CD4-positive, alpha-beta T cell (primary cell): ENCODE measurements around the gene SLC25A53. TPM values are rescaled to one million over a fixed set of nuclear protein-coding genes. Genes with fewer than 3 reads are reported as not detected.
"Not testable (repeated sequence)": the region's sequence is repeated elsewhere in the genome, so short reads cannot be mapped to it uniquely, and the experiment has no call there.

ENCODE experiments used
- ATAC-seq: fragments of 200-7000 bp; cut with Tn5 transposase; one replicate; pipeline ENCODE4 v1.10.0; 2022; ENCODE audit warnings: mild to moderate bottlenecking; ENCODE audit not compliant: poor library complexity
- CTCF ChIA-PET: fragments of 350-600 bp; sonication (Branson Sonifier 250); formaldehyde crosslinking; loops from one replicate; lab custom pipeline; 2021; ENCODE audit warnings: antibody characterized with exemption, inconsistent platforms; lab: Charles Lee
- POLR2A ChIA-PET: fragments of 350-600 bp; sonication (Branson Sonifier 250); formaldehyde crosslinking; loops from one replicate; lab custom pipeline; 2021; ENCODE audit warnings: antibody characterized with exemption, inconsistent platforms; lab: Charles Lee
- DNase-seq, 14 experiments: peaks; one replicate each; pipeline ENCODE4 v3.0.0-alpha.2; 2013 to 2020; ENCODE audit warnings: mixed read lengths in 2 of 14
- H3K27ac ChIP-seq, 2 donors: one replicate each; pipeline versions ENCODE4 v1.5.1 to v1.7.0; 2013; ENCODE audit warnings: low read length in 2 of 2, low read depth in 1 of 2, mild to moderate bottlenecking in 1 of 2
- H3K27me3 ChIP-seq, 2 experiments: 1 replicate in 1 of 2; 2 replicates in 1 of 2; pipeline versions ENCODE4 v1.6.1 to v1.7.0; 2013; ENCODE audit warnings: low read length in 2 of 2, control low read depth in 1 of 2, mild to moderate bottlenecking in 1 of 2, moderate library complexity in 1 of 2; ENCODE audit not compliant: insufficient read depth in 2 of 2, control insufficient read depth in 1 of 2
- H3K36me3 ChIP-seq: one replicate; pipeline ENCODE4 v1.6.1; 2013; ENCODE audit warnings: low read length, control low read depth; ENCODE audit not compliant: insufficient read depth
- H3K4me1 ChIP-seq: one replicate; pipeline ENCODE4 v1.6.1; 2013; ENCODE audit warnings: low read length, control low read depth; ENCODE audit not compliant: insufficient read depth
- H3K4me3 ChIP-seq: one replicate; pipeline ENCODE4 v1.5.1; 2013; ENCODE audit warnings: mild to moderate bottlenecking, low read length, moderate library complexity
- H3K9me3 ChIP-seq, 2 experiments: 1 replicate in 1 of 2; 2 replicates in 1 of 2; pipeline versions ENCODE4 v1.6.1 to v1.7.0; 2013; ENCODE audit warnings: low read length in 2 of 2, mild to moderate bottlenecking in 2 of 2, control low read depth in 1 of 2, moderate library complexity in 1 of 2; ENCODE audit not compliant: control insufficient read depth in 1 of 2, insufficient read depth in 1 of 2
- H3K27ac Mint-ChIP-seq: one replicate; pipeline ENCODE4 v1.8.0; 2020; ENCODE audit warnings: mixed read lengths
- H3K27me3 Mint-ChIP-seq: one replicate; pipeline ENCODE4 v1.8.0; 2021; ENCODE audit warnings: mixed read lengths
- H3K36me3 Mint-ChIP-seq: one replicate; pipeline ENCODE4 v1.8.0; 2021; ENCODE audit warnings: low read depth, mixed read lengths
- H3K4me1 Mint-ChIP-seq: one replicate; pipeline ENCODE4 v1.8.0; 2021; ENCODE audit warnings: low read depth, mixed read lengths
- H3K4me3 Mint-ChIP-seq: one replicate; pipeline ENCODE4 v1.8.0; 2020; ENCODE audit warnings: mild to moderate bottlenecking, mixed read lengths
- H3K9me3 Mint-ChIP-seq: one replicate; pipeline ENCODE4 v1.8.0; 2020; ENCODE audit warnings: mixed read lengths
- intact Hi-C, 2 experiments: fragments of 100-400 bp; cut with DNase I in 1 of 2; cut with micrococcal nuclease in 1 of 2; formaldehyde crosslinking; loops; one replicate each; pipeline versions ENCODE4 v1.15.1 to v1.9.0; 2023 to 2025; cut with DNase I, micrococcal nuclease
- total RNA-seq, 174 experiments: library from RNA in 2 of 174; stranded (reverse) in 2 of 174; gene quantifications; one replicate each; pipeline ENCODE4 v1.2.3 and lab custom pipeline; 2021 to 2026
- TF ChIP-seq, protein P1 (sequence below): fragments of 200-600 bp; IDR thresholded peaks from one replicate; pipeline ENCODE4 v1.8.0; 2022; ENCODE audit warnings: antibody characterized with exemption, mild to moderate bottlenecking

SLC25A53 gene
- total RNA-seq, 2 experiments from 2014 or later: 5.1 TPM

DNA sequence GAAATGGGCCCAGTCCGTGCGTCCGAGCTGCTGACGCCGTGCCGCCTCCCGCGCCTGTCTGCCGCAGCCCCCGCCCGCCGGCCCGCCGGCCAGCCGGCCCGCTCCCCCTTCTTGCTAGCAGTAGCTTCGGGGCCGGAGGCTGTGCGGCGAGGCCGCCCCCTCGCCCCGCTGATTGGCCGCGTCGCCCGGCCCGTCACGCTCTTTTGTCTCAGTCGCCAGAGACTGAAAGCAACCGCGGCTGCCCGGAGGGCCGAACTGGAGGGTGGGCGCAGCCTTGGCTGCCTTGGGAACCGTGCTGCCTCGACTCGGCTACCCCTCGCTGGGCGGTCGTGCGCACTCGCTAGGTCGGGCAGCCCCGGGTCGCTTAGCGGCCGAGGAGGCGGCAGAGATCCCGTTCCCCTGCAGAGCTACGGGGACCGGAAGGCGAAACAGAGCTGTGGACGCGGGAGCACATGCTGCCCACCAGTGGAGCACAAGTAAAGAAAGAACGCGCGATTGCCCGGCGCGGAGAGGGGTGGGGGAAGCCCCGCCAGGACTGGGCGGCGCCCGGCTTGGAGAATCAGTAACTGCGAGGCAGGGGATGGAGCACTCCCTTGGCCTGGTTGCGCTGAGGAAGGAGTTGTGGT lies 44.4 kb downstream of the SLC25A53 start, which contains the start of gene ZCCHC18:
ZCCHC18 (plus strand) TSS at position 198 of the 626 bp plus-strand sequence. CDS start 1,589 bp downstream, outside the sequence.
- Mint-ChIP-seq H3K4me1 (peaks cover 37% of the 10 kb centered on the region), H3K36me3 (no peaks in the 10 kb centered on the region), H3K27me3 (no peaks in the 10 kb centered on the region), H3K27ac (peak within 1 kb of the TSS; percentile 89), H3K4me3 (peak within 1 kb of the TSS; percentile 92), H3K9me3 (no peaks in the 10 kb centered on the region)
- ChIA-PET CTCF (interaction anchor here (0.8 to 1.8 kb wide), 4 partner anchors 10 to 45 kb away, joined by 3 to 14 read pairs (median 4); partner anchors contain the start of gene SLC25A53), POLR2A (interaction anchor here (0.6 to 2.7 kb wide), 9 partner anchors 10 to 194 kb away, joined by 3 to 19 read pairs (median 4); partner anchors contain the start of gene SLC25A53)
- intact Hi-C loops: loop anchor here in 1 of 2 experiments (5.0 kb wide), 1 partner anchor 45 kb away; the partner anchor contains the start of gene SLC25A53
- Histone ChIP-seq H3K27me3 (no peaks in the 10 kb centered on the region), H3K36me3 (no peaks in the 10 kb centered on the region), H3K4me1 (peaks cover 42% of the 10 kb centered on the region), H3K4me3 (peak within 1 kb of the TSS; percentile 72), H3K9me3 (no peaks in the 10 kb centered on the region), H3K27ac (peak within 1 kb of the TSS; percentile 36 to 58)
- ATAC-seq (peak; percentile 45), DNase-seq (peak in 11 of 14 experiments; percentile 9 to 62 (median 24))
- TF ChIP-seq, protein P1, sequence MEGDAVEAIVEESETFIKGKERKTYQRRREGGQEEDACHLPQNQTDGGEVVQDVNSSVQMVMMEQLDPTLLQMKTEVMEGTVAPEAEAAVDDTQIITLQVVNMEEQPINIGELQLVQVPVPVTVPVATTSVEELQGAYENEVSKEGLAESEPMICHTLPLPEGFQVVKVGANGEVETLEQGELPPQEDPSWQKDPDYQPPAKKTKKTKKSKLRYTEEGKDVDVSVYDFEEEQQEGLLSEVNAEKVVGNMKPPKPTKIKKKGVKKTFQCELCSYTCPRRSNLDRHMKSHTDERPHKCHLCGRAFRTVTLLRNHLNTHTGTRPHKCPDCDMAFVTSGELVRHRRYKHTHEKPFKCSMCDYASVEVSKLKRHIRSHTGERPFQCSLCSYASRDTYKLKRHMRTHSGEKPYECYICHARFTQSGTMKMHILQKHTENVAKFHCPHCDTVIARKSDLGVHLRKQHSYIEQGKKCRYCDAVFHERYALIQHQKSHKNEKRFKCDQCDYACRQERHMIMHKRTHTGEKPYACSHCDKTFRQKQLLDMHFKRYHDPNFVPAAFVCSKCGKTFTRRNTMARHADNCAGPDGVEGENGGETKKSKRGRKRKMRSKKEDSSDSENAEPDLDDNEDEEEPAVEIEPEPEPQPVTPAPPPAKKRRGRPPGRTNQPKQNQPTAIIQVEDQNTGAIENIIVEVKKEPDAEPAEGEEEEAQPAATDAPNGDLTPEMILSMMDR: no peak

DNA sequence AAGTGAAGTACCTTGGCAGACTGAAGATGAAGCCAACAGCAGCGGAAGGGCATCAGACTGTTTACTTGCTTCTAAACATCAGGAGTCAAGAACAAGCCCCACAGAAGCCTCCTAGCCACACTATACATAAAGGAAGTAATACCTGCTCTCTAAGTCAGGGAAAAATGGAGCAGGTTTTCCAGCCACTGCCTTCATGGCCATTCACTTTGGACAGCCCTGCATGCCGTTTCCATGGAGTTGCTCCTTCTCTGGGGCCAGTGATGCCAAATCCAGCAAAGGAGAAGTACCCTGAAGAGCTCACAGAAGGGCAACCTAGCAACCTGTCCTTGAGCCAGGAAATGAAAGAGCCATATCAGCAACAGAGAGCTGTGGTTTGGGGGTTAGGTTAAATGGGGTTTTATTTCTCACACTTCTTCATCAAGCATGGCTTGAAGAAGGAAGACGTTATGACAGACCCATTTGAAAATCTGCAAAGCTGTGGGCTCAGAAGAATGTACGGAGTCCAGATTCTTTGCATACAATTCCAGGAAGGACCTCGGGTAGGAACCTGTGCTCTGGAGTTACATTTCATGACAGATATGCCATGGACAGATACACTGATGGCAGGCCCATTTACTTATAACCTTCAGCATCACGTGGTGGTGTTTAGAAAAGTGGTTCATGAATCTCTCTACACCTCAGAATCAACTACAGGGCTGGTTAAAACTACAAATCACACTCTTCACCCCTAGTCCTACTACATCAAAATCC lies 46.1 kb downstream of the SLC25A53 start:
- intact Hi-C loops: loop anchor here in 1 of 2 experiments (5.0 kb wide), 1 partner anchor 47 kb away; the partner anchor contains the start of gene SLC25A53
- peaks cover 42% of the 10 kb centered on the region for H3K4me1 ChIP-seq
- Mint-ChIP-seq H3K4me1 (peaks cover 37% of the 10 kb centered on the region), H3K4me3 (peak overlapping the region; percentile 81), H3K27ac (peak overlapping the region; percentile 89)
- H3K36me3 ChIP-seq, H3K27me3 ChIP-seq, H3K27me3 Mint-ChIP-seq, H3K9me3 Mint-ChIP-seq, H3K9me3 ChIP-seq, CTCF ChIA-PET, H3K36me3 Mint-ChIP-seq: not testable (repeated sequence)
- H3K4me3 ChIP-seq: peak overlapping the region; percentile 72
- POLR2A ChIA-PET: interaction anchor here (0.9 kb wide), 1 partner anchor 27 kb away, joined by 3 read pairs; no protein-coding TSS in a partner anchor
- H3K27ac ChIP-seq: peak overlapping the region; percentile 41 to 52
- DNase-seq (peak in 5 of 14 experiments; percentile 4 to 62 (median 27)), ATAC-seq (peak; percentile 42)

DNA sequence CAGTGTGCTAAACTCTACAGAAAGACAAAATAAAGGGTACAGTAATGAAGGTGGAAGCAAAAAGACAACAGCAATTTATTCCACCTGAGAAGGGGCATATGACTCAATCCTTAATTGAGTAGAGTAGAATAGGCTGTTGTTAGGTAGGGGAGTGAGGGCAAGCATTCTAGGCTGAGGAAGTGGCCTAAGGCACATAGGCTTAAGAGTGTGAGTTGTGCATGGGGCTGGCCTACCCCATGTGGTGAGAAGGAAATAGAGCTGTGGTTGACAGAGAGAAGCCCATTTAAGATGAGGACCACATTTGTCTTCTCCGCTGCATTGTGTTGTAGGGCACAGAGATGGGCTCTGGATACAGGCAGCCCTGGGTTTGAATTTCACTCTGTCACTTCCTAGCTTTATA lies 47.9 kb downstream of the SLC25A53 start:
- POLR2A ChIA-PET: interaction anchor here (0.6 kb wide), 1 partner anchor 47 kb away, joined by 3 read pairs; no protein-coding TSS in a partner anchor
- no peak overlapping the region for H3K27ac ChIP-seq

More for the DNA sequence above, 47.9 kb downstream of the SLC25A53 start:
- no peaks in the 10 kb centered on the region for H3K36me3 Mint-ChIP-seq
- peaks cover 37% of the 10 kb centered on the region for H3K4me1 Mint-ChIP-seq
- Histone ChIP-seq H3K4me1 (peaks cover 40% of the 10 kb centered on the region), H3K4me3 (no peak overlapping the region), H3K36me3 (no peaks in the 10 kb centered on the region), H3K27me3 (no peaks in the 10 kb centered on the region), H3K9me3 (no peaks in the 10 kb centered on the region)
- CTCF ChIA-PET: interaction anchor here (0.9 kb wide), 1 partner anchor 27 kb away, joined by 3 read pairs; no protein-coding TSS in a partner anchor
- H3K27me3 Mint-ChIP-seq: no peaks in the 10 kb centered on the region
- peak overlapping the region; percentile 62 for H3K4me3 Mint-ChIP-seq
- ATAC-seq: no peak
- peak overlapping the region; percentile 89 for H3K27ac Mint-ChIP-seq
- intact Hi-C loops: no loop called here
- H3K9me3 Mint-ChIP-seq: no peaks in the 10 kb centered on the region
- TF ChIP-seq, protein P1: no peak
- peak in 1 of 14 experiments; percentile 29 for DNase-seq
